ENCODE results near the gene ACOT7. TPM values are rescaled to one million over a fixed set of nuclear protein-coding genes. Genes with fewer than 3 reads are reported as not detected.
A peak's percentile ranks its signal among the peaks of the same experiment; 100 is the strongest.

Gene ACOT7
- total and polyA plus RNA-seq, 12 donors, result 4.0 to 40.4 (median 8.6) TPM

DNA sequence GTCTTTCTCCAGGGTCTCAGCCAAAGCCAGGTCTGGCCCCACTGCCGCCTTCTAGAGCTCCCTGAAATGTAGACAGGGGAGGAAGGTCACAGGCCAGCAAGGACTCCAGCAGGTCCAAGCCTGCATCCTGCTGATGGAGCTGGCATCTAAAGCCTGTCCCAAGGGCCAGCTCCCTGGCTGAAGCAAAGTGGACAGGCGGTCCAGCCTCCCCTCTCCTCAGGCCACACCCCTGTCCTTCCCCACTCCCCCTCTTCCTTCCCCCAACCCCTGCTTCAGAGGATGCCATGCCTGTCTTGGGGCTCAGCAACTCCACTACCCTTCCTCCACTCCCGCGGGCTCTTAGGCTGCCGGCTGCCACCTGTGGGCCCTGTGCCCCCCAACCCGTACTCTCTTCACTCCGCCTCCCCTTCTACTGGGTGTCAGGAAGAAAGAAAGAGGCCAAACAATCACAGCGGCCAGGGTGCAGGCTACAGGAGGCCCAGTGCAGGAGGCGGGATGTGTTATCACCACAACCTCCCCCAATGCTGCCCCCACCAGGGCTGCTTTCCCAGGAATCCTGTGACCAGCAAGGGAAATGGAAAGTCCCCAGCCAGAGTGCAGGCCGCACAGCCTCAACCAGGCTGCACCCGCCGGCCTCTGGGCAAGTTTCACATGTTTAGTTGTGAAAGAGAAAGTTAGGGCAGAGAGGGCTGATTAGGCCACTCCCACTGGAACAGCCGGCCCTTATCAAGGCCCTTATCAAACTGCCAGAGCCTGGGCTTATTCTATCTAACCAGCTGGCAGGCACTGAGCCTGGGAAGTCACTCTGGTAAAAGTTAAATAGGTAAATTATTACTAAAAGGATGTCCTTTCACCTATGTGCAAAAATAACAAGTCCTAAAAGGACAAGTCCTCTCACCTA is 34.1 kb downstream of the ACOT7 start:
- Histone ChIP-seq H3K4me3 (peak overlapping the region in 5 of 10 donors; percentile 1 to 22 (median 17)), H3K27me3 (no peaks in the 10 kb centered on the region), H3K36me3 (no peaks in the 10 kb centered on the region), H3K9me3 (no peaks in the 10 kb centered on the region), H3K27ac (peak overlapping the region; percentile 1 to 87 (median 80)), H3K4me1 (peaks cover 14 to 39% (median 32%) of the 10 kb centered on the region in 9 donors)
- ATAC-seq, result peak; percentile 33 to 82 (median 75)
- TF ChIP-seq, protein P1, sequence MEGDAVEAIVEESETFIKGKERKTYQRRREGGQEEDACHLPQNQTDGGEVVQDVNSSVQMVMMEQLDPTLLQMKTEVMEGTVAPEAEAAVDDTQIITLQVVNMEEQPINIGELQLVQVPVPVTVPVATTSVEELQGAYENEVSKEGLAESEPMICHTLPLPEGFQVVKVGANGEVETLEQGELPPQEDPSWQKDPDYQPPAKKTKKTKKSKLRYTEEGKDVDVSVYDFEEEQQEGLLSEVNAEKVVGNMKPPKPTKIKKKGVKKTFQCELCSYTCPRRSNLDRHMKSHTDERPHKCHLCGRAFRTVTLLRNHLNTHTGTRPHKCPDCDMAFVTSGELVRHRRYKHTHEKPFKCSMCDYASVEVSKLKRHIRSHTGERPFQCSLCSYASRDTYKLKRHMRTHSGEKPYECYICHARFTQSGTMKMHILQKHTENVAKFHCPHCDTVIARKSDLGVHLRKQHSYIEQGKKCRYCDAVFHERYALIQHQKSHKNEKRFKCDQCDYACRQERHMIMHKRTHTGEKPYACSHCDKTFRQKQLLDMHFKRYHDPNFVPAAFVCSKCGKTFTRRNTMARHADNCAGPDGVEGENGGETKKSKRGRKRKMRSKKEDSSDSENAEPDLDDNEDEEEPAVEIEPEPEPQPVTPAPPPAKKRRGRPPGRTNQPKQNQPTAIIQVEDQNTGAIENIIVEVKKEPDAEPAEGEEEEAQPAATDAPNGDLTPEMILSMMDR (IDR thresholded peaks at IDR 0.05), result peak in 2 of 9 donors; percentile 10 to 26
- 19% methylated on average over 13 of the region's 13 CpGs for WGBS, 2 donors
- intact Hi-C loops (cut with DNase I), result loop anchor here in 6 of 10 donors (5.0 kb wide), 4 partner anchors 33 to 48 kb away; partner anchors contain the start of gene ACOT7 (in 1 of the 6)
- DNase-seq, result peak; percentile 59 to 68

DNA sequence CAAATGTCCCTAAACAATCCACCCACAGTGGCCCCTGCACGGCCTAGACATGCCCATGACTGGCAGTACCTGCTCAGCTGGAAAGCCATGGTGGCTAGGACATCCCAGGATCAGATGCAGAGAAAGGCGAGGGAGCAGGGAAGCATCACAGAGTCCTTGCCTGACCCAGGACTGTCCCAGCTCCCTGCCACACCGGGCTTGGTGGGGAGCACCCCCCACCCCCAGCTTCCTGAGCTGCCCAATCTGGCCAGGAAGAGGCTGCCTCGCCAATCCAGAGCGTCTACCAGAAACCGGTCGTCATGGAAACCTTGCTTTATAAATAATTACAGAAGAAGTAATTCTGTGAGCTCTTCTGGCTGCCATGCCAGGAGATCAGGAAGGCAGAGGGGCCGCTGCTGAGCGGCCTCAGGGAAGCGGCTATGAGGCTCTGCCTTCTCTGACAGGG is 34.8 kb downstream of the ACOT7 start:
- no peaks in the 10 kb centered on the region for H3K36me3 ChIP-seq
- peak in 7 of 8 donors; percentile 6 to 57 (median 40) for ATAC-seq
- intact Hi-C loops (cut with DNase I), result loop anchor here in 2 of 10 donors (5.0 kb wide), 2 partner anchors 34 to 49 kb away; partner anchors contain the start of gene ACOT7 (in 1 of the 2)

DNA sequence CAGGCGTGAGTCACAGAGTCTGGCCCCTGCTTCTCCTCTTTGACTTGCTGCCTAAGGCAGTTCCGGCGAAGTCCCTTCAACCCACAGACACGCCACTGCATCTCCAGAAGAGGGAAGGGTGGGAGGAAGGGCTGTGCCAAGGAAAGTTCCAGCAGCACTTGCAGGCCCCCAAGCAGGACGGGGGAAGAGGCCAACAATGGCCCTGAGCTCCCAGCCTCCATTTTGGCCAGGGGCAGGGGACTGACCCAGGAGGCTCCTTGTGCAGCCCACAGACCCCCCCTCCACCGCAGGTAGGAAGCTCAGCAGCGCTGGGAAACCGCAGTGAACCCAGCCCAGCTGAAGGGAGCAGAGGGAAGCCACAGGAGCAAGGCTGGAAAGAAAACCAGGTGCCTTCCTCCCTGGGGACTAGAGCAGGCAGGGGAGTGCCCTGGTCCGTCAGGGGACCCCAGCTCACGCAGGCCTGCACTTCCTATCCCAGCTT is 35.4 kb downstream of the ACOT7 start:
- H3K9me3 ChIP-seq, result no peaks in the 10 kb centered on the region
- H3K4me1 ChIP-seq, result peaks cover 25 to 46% (median 40%) of the 10 kb centered on the region in 9 donors
- no peaks in the 10 kb centered on the region for H3K27me3 ChIP-seq
- 78 to 85% methylated on average over 10 of the region's 10 CpGs for WGBS, 2 donors
- H3K36me3 ChIP-seq, result no peaks in the 10 kb centered on the region
- no peak overlapping the region for H3K4me3 ChIP-seq
- ATAC-seq (no peak), DNase-seq (no peak)
- TF ChIP-seq, protein P1 (IDR thresholded peaks at IDR 0.05), result no peak
- intact Hi-C loops (cut with DNase I), result loop anchor here in 2 of 10 donors (5.0 kb wide), 2 partner anchors 34 to 49 kb away; partner anchors contain the start of gene ACOT7 (in 1 of the 2)
- H3K27ac ChIP-seq, result peak overlapping the region in 8 of 10 donors; percentile 73 to 87 (median 83)

More for the DNA sequence above, 34.8 kb downstream of the ACOT7 start:
- no peaks in the 10 kb centered on the region for H3K9me3 ChIP-seq
- peak in 1 of 2 donors; percentile 53 for DNase-seq
- TF ChIP-seq, protein P1 (IDR thresholded peaks at IDR 0.05), result no peak
- 42 to 57% methylated on average over 10 of the region's 10 CpGs for WGBS, 2 donors
- H3K27ac ChIP-seq, result peak overlapping the region; percentile 1 to 87 (median 80)
- H3K27me3 ChIP-seq, result no peaks in the 10 kb centered on the region
- no peak overlapping the region for H3K4me3 ChIP-seq
- H3K4me1 ChIP-seq, result peaks cover 19 to 45% (median 39%) of the 10 kb centered on the region in 9 donors

DNA sequence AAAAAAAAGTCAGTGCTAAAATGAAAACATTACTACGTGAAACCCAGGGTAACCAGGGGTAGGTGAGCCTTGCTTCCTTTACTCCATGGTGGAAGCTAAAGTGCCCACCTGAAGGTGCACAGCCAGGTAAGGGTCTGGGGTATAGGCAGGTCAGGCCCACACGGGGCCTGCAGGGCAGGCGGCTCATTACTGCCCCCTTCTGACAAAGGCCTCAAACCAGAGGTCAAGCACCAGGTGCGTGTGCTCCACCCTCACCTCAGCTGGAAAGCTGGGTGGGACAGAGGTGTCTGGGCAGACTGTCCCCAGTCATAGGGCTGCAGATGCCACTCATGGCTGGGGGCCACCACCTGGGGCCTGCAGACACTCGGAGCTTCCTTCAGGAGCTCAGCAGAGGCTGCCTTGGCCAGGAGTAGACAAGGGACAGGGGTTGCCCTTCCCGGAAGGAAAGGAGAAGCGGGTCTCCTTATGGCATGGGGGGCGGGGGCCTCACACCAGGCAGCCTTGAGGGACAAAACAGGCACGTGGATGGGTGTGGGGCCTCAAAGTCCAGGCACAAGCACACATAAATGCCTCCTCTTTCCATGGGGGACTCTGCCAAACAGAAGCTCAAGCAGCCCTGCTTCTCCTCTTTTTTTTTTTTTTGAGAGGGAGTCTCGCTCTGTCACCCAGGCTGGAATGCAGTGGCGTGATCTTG is 36.2 kb downstream of the ACOT7 start:
- intact Hi-C loops (cut with DNase I), result loop anchor here in 2 of 10 donors (5.0 kb wide), 2 partner anchors 35 to 50 kb away; partner anchors contain the start of gene ACOT7 (in 1 of the 2)
- peaks cover 28 to 53% (median 46%) of the 10 kb centered on the region in 9 donors for H3K4me1 ChIP-seq

More for the DNA sequence above, 36.2 kb downstream of the ACOT7 start:
- Histone ChIP-seq H3K27ac (no peak overlapping the region), H3K9me3 (no peaks in the 10 kb centered on the region), H3K27me3 (no peaks in the 10 kb centered on the region), H3K4me3 (no peak overlapping the region), H3K36me3 (no peaks in the 10 kb centered on the region)
- WGBS, 2 donors, result 85 to 89% methylated on average over 10 to 11 of the region's 11 CpGs
- ATAC-seq, result no peak
- no peak for DNase-seq
- TF ChIP-seq, protein P1 (IDR thresholded peaks at IDR 0.05), result peak in 5 of 9 donors; percentile 4 to 20 (median 17)

All from heart right ventricle (tissue), 16 donors.